GM11168 (cell line): ENCODE results near the gene MYZAP.

Experiments used
- in situ Hi-C: fragments of 300-500 bp; cut with MboI; formaldehyde crosslinking; loops from one replicate; pipeline ENCODE4 v1.12.0; 2022; ENCODE audit warnings: low sequenced_read_pairs; ENCODE audit not compliant: unreplicated experiment

The MYZAP gene, protein sequence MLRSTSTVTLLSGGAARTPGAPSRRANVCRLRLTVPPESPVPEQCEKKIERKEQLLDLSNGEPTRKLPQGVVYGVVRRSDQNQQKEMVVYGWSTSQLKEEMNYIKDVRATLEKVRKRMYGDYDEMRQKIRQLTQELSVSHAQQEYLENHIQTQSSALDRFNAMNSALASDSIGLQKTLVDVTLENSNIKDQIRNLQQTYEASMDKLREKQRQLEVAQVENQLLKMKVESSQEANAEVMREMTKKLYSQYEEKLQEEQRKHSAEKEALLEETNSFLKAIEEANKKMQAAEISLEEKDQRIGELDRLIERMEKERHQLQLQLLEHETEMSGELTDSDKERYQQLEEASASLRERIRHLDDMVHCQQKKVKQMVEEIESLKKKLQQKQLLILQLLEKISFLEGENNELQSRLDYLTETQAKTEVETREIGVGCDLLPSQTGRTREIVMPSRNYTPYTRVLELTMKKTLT

DNA sequence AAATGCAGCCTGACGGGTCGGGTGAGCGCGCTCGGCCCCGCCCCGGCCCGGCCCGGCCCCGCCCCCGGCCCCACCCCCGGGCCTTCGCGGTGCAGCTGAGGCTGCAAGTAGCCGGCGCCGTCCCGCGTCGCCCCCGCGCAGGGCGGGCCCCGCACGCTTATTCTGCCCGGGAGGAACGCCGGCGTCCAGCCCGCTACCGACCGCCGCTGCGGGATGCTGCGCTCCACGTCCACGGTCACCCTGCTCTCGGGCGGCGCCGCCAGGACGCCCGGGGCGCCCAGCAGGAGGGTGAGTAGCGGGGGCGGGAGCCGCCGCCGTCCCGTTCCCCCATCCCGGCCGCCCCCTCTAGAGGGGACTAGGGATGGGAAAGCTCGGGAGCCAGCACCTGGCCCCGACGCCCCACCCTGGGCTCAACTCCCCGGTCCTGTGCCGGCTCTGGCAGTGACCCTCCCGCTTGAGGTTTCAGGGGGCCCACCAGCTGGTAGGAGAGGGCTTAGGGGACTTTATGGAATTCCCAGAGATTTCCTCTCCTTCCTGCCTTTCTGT is at the start of gene MYZAP:
Gene MYZAP (plus strand): TSS at position 83 of the 546 bp plus-strand sequence. CDS start 131 bp downstream, at position 214.
- in situ Hi-C loops = no loop called here

DNA sequence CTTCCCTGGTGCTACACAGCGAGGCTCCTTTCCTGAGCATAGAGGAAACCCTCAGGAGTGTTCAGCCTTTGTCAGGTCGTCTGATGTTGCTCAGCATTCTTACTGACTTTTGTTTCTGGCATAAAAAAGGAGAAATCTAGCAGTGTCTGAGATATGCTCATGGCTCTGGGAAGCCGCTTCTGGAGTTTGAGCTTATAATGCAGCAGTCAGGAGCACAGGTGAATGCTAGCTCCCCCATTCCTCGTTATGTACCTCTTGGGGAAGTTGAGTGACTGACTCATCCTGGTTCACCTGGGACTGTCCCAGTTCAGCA is 49.2 kb upstream of the MYZAP start:
- in situ Hi-C loops = no loop called here

DNA sequence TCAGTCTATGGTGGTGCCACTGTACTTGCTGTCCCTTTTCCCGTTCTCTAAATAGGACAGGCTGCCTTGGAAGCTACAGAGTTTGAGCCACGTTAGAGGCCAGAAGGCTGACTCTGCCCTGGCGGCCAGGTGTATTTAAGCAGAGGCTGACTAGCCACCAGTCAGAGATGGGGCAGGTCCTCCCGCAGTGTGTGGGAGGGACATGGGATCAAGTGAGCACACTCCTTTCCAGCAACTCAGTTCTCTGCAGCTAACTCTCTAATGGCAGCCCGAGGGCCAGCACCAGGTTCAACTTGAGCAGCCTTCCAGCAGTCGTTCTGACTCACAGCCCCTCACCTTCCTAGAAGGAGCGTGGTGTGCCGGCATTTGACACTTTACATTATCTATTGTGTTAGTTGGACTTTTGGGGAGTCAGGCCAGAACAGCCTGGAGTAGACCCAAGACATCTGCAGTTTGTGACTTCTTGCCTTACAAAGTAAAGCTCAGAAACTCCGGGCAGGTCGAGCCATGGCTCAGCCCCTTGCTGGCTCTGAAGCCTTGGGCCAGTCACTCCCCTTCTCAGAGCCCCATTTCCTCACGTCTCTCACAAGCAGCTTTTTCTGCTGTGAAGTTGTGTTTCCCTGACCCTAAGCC is 46.7 kb upstream of the MYZAP start:
- in situ Hi-C loops = no loop called here

DNA sequence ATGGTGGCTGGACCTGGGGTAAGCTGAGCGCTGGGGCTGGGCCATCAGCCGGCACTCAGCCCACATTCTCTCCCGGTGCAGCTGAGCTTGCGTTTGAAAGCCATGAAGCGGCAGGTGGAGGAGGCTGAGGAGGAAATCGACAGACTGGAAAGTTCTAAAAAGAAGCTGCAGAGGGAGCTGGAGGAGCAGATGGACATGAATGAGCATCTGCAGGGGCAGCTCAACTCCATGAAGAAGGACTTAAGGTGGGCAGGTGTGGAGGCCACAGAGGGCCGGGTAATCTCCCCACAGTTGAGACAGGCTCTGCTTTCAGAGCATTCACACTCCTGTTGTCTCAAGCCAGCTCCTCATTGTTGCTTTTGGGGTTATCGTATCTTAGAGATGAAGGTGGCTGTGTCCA is 45.7 kb upstream of the MYZAP start:
- in situ Hi-C loops = no loop called here

DNA sequence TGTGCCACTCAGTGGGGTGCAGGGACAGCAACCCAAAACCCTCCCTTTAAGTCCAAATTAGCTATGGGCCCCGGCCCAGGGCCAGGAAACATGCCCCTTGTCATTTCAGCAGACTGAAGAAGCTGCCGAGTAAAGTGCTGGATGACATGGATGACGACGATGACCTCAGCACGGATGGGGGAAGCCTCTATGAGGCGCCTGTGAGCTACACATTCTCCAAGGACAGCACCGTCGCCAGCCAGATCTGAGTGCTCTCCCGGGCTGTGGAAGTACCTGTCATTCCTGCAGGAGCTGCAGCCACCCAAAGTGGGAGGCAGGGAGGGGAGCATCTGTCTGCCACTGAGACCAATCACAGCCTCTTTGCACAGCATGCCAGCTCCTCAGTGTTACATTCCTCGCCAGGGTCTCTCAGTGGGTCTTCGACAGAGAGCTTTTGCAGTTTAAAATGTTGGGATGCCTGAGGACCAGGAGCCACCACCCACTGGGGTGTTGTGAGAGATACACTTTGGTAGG is 44.4 kb upstream of the MYZAP start:
- in situ Hi-C loops = no loop called here

DNA sequence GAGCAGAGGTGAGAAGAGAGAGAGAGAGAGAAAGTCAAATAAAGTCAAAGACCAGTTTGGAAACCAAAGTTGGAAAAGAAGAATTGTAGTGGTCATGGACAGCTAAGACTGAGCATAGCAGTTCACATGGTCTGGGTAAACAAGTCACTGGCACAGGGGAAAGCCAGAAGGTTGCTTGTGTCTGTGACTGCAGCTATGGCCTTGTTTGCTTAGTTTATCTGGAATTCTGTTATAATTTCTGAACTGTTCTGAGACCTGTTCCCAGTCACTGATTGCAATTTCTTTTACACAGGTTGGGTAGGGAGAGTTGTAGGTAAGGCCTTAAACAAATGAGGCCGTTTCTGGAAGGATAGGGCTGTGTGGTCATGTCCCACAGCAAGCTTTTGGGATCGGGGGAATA is 43.4 kb upstream of the MYZAP start:
- in situ Hi-C loops = no loop called here

DNA sequence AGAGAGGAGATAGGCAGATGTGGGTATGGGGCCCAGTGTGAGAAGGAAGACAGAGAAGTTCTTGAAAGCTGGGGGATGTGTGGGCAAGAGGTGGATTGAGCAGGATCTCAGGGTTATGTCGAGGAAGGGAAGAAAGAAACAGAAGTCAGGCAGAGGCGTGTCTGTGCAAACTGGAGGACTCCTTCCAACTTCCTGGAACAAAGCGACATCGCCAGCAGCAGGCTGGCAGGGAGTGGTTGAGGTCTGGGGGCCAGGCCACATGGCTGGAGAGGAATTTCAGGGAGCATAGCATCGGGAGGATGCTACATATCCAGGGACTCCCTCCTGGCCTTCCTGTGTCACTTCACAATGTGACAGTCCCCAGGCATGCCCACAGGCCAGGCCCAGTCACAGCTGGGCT is 42.9 kb upstream of the MYZAP start:
- in situ Hi-C loops = no loop called here

DNA sequence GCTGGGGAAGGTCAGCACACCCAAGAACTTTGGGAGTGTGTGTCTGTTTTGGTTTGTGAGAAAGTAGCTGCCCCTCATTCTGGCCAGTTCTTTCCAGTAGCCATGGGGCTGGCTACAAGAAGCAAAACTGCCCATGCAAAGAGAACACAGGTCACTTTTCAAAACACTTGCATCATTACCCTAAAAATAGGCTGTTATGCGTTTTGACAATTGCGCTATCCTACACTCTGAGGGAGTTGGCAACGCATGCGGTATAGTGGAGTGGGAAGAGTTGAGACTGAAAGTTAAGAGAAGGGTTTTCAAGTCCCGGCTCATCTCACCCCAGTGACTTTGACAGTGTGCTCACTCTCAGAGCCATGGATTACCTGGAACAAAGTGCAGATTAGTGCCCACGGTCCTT is 41.8 kb upstream of the MYZAP start:
- in situ Hi-C loops = no loop called here

DNA sequence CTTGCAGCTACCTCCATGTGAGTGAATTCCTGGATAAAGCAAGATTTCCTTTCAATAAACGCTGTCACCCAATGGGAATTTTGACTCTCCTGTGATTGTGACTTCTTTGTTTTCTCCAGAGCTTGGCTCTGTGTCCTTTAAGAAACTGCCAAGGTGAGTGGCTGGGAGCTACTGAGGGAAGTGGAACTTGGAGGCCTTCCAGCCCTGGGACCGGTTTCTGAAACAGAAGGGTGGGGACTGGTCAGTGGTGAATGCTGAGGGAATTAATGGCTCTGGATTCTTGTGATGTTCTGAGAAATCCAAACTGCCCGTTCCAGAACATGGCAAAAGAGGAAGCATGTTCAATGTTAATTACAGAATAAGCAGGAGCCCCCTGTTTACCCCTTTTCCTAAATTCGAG is 41.1 kb upstream of the MYZAP start:
- in situ Hi-C loops = no loop called here

DNA sequence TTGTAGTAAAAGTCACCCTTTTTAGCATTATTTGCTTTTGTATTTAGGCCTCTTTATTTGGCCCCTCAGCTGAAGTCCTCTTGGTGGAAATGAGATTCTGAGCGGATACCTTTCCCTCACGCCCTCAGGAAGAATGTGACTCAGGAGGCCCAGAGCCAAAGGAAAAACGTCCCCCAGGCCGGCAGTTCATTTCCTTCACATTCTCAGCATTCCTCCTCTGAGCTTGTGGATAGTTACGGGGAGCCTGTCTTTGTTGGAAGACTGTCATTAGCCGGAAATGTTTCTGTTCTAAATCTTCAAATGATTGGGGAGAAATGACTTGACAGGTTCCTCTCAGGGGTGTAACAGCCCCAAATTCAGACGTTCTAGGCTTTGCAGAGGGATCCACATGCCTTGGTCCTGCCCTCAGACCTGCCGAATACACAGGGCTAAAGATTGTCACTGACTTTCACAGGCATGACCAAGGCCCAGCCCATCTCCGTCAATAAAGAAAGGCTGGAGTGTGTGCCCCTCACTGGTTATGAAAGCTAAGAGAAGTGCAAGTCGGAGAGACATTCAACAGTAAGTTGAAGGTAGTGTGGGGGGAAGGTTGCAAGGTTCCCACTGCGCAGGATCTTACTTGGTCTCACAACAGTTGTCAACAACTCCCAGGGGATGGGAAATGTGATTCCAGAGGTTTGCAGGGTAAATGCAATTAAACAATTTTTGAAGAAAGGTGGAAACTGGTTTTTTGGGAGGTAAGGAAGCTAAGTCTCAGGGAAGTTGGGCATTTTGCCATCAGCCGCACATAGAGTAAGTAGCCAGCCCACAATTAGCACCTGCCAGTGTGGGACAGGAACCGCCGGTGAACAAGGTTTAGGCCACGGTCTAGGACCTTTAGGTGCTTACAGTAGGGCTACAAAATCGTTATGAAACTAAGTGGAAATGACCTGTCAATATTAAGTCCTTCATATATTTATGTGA is 39.7 kb upstream of the MYZAP start:
- in situ Hi-C loops = no loop called here

DNA sequence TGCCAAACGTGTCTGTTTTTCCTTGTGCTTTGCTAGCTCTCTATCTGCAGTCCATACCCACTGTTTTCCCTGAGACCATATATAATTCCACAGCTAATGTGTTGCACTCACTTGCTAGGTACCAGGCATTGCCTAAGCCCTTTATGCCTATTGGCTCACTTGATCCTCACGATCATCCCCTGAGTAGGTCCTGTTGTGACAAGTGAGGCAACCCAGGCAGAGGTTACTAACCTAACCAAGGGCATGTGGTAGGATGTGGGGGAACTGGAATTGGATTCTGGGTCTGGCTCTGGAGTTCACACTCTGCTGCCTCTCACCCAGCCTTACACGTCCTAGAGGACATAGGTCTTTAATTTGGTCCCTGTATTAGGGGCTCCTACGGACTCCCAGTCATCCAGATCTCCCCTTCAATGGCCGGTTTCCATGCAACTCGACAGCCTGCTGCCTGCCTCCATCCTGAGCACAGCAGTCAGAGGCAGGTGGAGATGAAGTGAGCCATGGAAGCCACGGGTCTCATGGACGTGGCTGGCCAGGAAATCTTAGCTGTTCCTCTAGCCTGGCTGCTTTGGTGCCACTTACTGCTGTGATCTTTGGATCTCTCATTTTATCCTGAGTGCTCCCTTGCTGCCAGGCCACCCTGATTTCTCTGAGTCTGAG is 38.9 kb upstream of the MYZAP start:
- in situ Hi-C loops = no loop called here

DNA sequence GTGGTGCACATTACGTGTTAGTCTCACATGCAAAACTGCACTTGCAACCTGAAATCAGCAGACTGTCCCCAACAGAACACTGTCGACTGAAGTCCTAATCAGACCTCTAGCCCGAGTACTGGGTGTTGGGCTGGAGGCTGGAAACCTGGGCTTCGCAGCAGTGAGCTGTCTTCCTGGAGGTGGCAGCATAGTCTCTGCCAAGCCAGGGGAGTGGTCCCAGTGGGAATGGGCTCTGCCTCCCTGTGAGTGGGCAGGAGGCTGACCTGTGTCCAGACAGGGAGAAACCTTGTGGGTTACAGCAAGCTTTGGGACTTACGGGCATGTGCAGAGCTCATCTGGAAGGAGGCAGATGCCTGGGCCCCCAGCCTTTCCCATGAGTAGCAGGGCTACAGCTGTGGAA is 38.2 kb upstream of the MYZAP start:
- in situ Hi-C loops = no loop called here

DNA sequence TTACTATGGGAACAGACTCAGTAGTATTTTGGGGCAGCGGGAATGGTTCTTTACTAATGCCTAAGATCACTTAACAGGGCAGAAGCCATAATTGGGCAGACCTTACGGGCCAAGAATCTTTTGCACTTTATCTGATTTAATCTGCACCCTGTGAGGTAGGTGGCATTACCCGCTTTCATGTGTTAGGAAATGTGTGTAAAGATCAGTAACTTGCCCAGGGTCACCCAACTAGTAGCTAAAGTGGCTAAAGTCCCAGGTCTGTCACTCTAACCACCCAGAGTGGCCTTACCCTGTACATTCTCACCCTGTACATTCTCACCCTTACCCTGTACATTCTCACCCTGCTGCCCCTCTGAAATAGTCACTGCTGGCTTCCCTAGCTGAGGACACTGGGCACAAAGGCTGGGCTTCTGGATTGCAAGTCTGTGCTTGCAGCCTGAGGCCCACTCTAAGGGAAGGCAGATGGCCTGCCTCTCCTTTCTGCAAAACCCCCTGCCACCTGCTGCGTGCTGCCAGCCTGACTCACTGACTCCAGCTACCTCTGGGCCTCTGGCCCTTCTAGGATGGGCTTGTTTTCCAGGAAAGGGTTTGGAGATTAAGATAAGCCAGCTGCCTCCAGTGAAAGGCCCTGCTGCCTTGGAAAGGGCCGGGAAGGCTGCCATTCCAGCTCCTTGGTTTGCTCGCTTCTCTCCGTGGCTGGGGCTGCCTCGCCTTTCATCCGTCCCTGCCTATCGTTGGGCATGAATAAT is 37.5 kb upstream of the MYZAP start:
- in situ Hi-C loops = no loop called here

DNA sequence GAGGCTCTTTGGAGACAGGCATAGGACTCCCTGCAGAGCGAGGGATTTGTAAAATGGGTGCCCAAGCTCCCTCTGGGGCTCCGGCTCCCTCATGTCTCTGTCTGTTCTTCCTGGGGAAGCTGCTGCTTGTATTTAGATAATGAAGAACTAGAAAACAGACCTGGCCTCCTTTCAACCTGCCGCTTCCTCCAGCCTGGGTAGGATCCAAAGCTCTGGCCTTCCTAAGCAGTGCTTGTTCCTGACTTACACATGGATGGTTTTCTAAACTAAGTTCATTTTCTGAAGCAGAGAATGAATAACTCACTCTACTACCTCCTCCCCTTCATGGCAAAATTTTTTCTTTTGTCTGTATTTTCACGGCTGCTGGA is 36.9 kb upstream of the MYZAP start:
- in situ Hi-C loops = no loop called here

DNA sequence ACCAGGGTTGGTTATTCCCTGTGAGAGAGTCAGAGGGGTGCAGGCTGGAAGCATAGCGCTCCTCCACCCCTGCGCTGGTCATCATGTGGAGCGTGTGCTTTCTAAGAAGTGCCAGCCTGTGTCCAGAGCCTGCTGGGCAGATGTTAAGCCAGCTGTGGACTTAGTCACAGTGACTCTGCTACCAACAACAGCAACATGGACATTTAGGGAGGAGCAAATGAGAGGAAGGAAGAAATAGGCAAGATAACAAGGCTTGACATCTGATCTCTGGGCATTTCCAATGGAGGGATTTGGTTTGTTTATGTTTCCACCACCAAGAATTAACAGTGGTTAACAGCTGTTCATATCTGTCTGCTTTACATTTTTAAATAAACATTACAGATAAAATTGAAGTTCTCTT is 36.4 kb upstream of the MYZAP start:
- in situ Hi-C loops = no loop called here

DNA sequence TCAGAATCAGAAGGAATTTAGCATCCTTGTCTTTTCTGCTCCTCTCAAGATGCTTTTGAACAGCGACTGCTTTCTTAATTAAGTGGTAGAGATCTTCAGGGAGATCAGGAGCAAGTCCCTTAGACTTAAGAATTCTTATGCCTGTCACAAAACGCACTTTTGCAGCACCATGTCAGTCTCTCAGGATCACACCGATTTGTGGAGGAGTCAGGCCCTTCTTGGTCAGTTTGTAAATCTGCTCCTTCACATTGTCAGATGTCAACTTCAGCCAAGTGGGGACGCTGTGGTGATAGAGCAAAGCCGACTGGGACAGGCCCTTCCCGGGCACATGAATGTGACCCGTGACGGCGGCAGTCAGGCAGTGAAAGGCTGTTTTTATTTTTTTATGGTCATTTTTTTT is 35.7 kb upstream of the MYZAP start:
- in situ Hi-C loops = no loop called here

DNA sequence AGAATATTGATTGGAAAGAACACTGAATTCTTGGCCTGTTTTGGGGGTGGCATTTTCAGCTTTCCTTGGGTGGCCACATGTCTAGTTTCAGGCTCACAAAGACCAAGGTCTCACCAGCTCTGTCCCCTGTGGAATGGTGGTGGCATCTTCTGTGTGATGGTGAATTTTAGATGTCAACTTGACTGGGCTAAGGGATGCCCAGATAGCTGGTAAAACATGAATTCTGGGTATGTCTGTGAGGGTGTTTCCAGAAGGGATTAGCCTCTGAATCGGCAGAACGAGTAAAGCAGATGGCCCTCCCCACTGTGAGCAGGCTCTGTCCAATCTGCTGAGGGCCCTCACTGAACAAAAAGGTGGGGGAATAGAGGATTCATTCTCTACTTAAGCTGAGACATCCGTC is 34.4 kb upstream of the MYZAP start:
- in situ Hi-C loops = no loop called here

DNA sequence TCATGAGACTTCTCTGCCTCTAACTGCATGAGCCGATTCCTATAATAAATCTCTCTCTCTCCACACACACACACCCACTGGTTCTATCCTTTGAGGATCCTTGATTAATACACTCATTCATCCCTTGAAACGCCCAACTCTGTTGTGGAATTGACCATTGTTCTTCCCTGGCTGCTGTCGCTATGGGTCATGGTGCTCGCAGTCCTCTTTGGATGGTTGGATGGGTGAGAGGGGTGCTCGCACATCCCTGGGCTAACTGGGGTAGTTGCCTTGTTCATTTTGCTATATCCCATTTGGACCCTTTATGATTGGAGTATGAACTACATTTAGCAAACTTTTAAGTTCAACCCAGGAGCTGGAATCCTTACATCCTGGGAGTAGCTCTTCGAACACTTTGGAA is 33.9 kb upstream of the MYZAP start:
- in situ Hi-C loops = no loop called here

DNA sequence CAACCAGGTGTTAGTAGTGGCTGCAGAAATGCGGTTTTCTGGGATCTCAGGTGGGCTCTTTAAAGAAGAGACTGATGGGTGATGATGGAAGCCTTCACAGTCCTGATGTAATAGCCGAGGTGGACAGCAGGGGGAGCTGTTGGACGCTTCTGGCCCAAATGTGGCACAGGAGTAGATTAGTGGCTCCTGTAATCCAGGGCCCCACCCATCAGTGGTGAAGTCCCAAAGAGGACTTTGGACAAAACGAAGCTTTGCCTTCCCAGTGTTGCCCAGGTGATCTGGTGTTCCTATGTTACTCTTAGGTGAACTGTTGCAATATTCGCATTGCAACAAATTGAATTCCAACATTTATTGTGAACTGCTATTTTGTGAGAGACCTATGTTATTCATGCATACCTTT is 31.8 kb upstream of the MYZAP start:
- in situ Hi-C loops = no loop called here
